Upper lobe of right lung (tissue), 1 donor: Measurements from ENCODE around the gene MTURN. TPM values are rescaled to one million over a fixed set of nuclear protein-coding genes. Genes with fewer than 3 reads are reported as not detected.

Source experiments
- ATAC-seq: fragments of 200-7000 bp; cut with Tn5 transposase; one replicate; pipeline ENCODE4 v1.9.1; 2020; ENCODE audit warnings: mild to moderate bottlenecking, moderate library complexity
- DNase-seq: peaks from one replicate; pipeline ENCODE4 v3.0.0-alpha.2; 2020
- H3K27ac ChIP-seq: fragments of 200-600 bp; one replicate; pipeline ENCODE4 v1.8.0; 2022
- H3K27me3 ChIP-seq: fragments of 200-600 bp; one replicate; pipeline ENCODE4 v1.8.0; 2022; ENCODE audit warnings: mild to moderate bottlenecking
- H3K36me3 ChIP-seq: fragments of 200-600 bp; one replicate; pipeline ENCODE4 v1.8.0; 2022
- H3K4me1 ChIP-seq: fragments of 200-600 bp; one replicate; pipeline ENCODE4 v1.8.0; 2022
- H3K4me3 ChIP-seq: fragments of 200-600 bp; one replicate; pipeline ENCODE4 v1.8.0; 2022; ENCODE audit warnings: mild to moderate bottlenecking
- H3K9me3 ChIP-seq: fragments of 200-600 bp; one replicate; pipeline ENCODE4 v1.8.0; 2022
- intact Hi-C: fragments of 100-400 bp; cut with DNase I; formaldehyde crosslinking; loops from one replicate; pipeline ENCODE4 v1.11.0; 2022
- total RNA-seq: library from RNA; stranded (reverse); fragmentation: NEBNext Ultra II Directional; extraction: Animal tissue kit (Norgen Biotek cat#: 25700); gene quantifications from one replicate; pipeline ENCODE4 v1.2.1, GENCODE V29; 2021
- TF ChIP-seq, protein P1 (sequence below): fragments of 200-600 bp; IDR thresholded peaks from one replicate; pipeline ENCODE4 v1.8.0; 2022; ENCODE audit warnings: antibody characterized with exemption
- donor health status: DM: no; HTN: yes; CAD: no; lungs with severe emphysema.

Gene MTURN
- total RNA-seq, 1 donor from 2014 or later, result 31.3 TPM

DNA sequence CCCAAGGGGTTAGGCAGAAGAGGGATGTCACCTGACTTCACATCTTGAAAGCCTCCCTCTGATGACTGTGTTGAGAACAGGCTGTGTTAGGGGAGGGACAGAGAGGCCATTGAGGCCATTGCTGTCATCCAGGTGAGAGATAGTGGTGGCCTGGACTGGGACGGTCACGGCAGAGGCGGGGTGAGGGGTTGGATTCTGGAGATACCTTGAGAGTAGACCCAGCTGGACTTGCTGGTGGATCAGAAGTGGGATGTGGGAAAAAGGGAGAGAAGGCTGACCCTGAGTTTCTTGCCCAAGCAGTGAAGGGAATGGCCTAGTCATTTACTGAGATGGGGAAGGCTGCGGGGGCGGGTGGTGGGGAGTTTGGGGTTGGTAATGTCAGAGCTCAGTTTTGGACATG is 13.6 kb downstream of the MTURN start:
- peaks cover 15% of the 10 kb centered on the region for H3K36me3 ChIP-seq
- DNase-seq, result no peak
- ATAC-seq, result no peak
- H3K27ac ChIP-seq, result no peak overlapping the region
- H3K27me3 ChIP-seq, result no peaks in the 10 kb centered on the region
- intact Hi-C loops, result no loop called here
- no peaks in the 10 kb centered on the region for H3K9me3 ChIP-seq
- H3K4me3 ChIP-seq, result no peak overlapping the region
- TF ChIP-seq, protein P1, sequence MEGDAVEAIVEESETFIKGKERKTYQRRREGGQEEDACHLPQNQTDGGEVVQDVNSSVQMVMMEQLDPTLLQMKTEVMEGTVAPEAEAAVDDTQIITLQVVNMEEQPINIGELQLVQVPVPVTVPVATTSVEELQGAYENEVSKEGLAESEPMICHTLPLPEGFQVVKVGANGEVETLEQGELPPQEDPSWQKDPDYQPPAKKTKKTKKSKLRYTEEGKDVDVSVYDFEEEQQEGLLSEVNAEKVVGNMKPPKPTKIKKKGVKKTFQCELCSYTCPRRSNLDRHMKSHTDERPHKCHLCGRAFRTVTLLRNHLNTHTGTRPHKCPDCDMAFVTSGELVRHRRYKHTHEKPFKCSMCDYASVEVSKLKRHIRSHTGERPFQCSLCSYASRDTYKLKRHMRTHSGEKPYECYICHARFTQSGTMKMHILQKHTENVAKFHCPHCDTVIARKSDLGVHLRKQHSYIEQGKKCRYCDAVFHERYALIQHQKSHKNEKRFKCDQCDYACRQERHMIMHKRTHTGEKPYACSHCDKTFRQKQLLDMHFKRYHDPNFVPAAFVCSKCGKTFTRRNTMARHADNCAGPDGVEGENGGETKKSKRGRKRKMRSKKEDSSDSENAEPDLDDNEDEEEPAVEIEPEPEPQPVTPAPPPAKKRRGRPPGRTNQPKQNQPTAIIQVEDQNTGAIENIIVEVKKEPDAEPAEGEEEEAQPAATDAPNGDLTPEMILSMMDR, result no peak
- peaks cover 36% of the 10 kb centered on the region for H3K4me1 ChIP-seq

DNA sequence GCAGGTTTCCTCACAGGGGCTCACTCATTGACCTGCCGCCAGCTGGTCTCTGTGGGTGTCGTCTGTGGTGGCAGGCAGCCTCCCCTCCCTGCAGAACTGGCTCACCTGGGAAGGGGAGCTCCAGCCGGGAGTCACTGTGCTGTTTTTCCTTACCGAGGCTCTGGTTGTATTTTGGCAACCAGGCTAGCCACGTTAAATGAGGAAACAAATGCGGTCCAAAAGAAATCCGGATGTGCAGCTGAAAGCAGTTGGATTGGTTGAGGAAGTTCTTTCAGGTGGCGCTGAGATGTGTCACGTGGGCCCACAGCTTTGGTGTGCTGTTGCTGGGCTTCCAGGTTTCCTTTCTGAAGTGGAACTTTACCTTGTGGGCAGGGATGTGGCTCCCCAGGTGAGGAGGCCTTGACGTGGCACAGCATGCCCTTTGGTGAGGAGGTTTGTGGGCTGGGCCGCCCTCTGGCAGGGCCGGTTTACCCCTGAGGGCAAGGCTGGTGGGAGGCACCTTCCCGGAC is 14.2 kb downstream of the MTURN start:
- Histone ChIP-seq H3K4me1 (peaks cover 31% of the 10 kb centered on the region), H3K9me3 (no peaks in the 10 kb centered on the region), H3K27me3 (no peaks in the 10 kb centered on the region), H3K4me3 (no peak overlapping the region), H3K36me3 (peaks cover 15% of the 10 kb centered on the region), H3K27ac (peak overlapping the region; percentile 45)
- DNase-seq (peak; percentile 81), ATAC-seq (peak; percentile 88)
- intact Hi-C loops, result no loop called here
- TF ChIP-seq, protein P1, result no peak

DNA sequence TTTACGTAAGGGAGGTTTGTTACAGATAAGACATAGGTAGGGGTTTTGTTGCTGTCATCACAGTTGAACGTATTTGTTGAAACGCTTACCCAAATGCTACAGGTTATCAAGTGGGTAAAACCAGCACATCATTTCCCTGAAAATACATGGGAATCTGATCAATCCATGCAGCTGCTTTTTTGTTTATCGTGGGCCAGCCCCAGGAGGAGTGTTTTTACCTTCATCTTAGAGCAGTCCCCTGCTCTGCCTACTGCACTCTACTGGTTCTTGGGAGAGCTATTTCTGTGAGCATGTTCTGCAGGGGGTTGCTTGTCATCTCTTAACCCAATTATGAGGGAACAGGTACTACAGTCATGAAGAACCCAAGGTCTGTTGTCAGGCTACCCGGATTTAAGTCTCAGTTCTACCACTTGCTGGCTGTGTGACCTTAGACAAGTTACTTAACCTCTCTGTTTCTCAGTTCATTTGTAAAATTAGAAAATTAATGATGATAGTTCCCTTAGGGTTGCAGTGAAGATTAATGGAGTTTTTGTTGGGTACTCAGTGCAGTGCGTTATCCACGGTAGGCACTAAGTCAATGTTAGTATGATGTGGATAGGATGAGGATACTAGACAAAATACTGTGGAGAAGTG is 15.0 kb downstream of the MTURN start:
- ATAC-seq, result no peak
- TF ChIP-seq, protein P1, result no peak
- H3K4me3 ChIP-seq, result no peak overlapping the region
- intact Hi-C loops, result no loop called here
- H3K4me1 ChIP-seq, result peaks cover 23% of the 10 kb centered on the region
- DNase-seq, result no peak
- H3K9me3 ChIP-seq, result no peaks in the 10 kb centered on the region
- peaks cover 15% of the 10 kb centered on the region for H3K36me3 ChIP-seq
- peak overlapping the region; percentile 45 for H3K27ac ChIP-seq
- H3K27me3 ChIP-seq, result no peaks in the 10 kb centered on the region

DNA sequence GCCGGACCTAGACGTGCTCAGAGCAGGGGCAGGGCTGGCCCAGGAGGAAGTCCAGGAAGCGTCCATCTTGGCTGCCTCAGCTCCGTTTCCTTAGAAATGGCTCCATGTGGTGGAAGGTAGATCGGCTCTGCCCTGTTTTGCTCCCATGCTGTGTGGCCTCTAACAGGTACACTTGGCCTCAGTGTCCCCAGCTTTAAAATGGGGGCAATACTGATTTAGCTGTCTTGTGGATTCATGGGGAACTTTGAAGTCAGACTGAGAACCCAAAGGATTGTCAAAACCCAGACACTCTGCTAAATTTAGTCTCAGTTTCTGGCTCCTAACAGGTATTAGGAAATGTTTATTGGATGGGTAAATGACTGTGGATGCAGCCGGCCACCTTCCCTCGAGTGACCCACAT is 15.9 kb downstream of the MTURN start:
- ATAC-seq (no peak), DNase-seq (no peak)
- intact Hi-C loops, result no loop called here
- Histone ChIP-seq H3K27me3 (no peaks in the 10 kb centered on the region), H3K36me3 (peaks cover 15% of the 10 kb centered on the region), H3K4me3 (no peak overlapping the region), H3K9me3 (no peaks in the 10 kb centered on the region), H3K27ac (no peak overlapping the region), H3K4me1 (peaks cover 14% of the 10 kb centered on the region)
- TF ChIP-seq, protein P1, result no peak

DNA sequence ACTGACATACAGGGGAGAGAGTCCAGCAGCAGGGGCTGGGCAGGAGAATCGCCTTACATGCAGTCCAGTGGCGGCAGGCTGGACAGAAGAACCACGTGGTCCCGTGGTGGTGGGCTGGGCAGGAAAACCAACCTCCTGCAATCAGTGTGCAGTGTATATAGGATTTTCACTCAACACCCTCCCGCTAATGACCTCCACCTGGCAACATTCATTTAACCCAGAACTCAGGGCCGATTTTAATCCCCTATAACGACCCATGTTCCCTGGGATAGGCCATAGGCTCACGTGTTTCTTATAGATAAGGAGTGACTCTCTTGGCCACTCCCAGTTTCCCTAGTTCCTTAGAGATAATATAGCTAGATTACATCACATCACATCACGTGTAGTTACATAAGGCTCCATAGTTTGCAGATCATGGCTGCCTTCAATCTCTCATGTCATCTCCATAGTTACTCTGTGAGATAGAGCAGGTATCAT is 19.4 kb downstream of the MTURN start:
- no peak for ATAC-seq
- TF ChIP-seq, protein P1, result no peak
- Histone ChIP-seq H3K27me3 (no peaks in the 10 kb centered on the region), H3K27ac (no peak overlapping the region), H3K36me3 (peaks cover 15% of the 10 kb centered on the region), H3K4me3 (no peak overlapping the region), H3K4me1 (peaks cover 4% of the 10 kb centered on the region), H3K9me3 (no peaks in the 10 kb centered on the region)
- intact Hi-C loops, result no loop called here
- DNase-seq, result no peak
